GM12891 (cell line): ENCODE measurements around the gene PRKCD.
"Not testable (repeated sequence)": the region's sequence is repeated elsewhere in the genome, so short reads cannot be mapped to it uniquely, and the experiment has no call there.

Experiments used
- DNase-seq: peaks from one replicate; pipeline ENCODE4 v3.0.0; 2011; ENCODE audit warnings: low spot score; ENCODE audit not compliant: insufficient read length
- FAIRE-seq: peaks from 2 replicates; lab custom pipeline; 2011; peaks lifted over from hg19 to GRCh38; lab: Jason Lieb, UNC
- PAX5 ChIP-seq: IDR thresholded peaks from 2 replicates; pipeline ENCODE4 v1.6.1; 2011; ENCODE audit warnings: low read length, moderate library complexity, mild to moderate bottlenecking; ENCODE audit not compliant: insufficient read depth, severe bottlenecking
- POLR2A ChIP-seq: IDR thresholded peaks from 2 replicates; pipeline ENCODE4 v1.6.1; 2011; ENCODE audit warnings: low read depth, low read length, control low read depth
- POLR2AphosphoS5 ChIP-seq: IDR thresholded peaks from 2 replicates; pipeline ENCODE4 v1.6.1; 2011; ENCODE audit warnings: low read depth, low read length, control low read depth
- POU2F2 ChIP-seq: IDR thresholded peaks from 2 replicates; pipeline ENCODE4 v1.6.1; 2011; ENCODE audit warnings: low read depth, mild to moderate bottlenecking, control low read depth, low read length, moderate library complexity
- SPI1 ChIP-seq: IDR thresholded peaks from 2 replicates; pipeline ENCODE4 v1.6.1; 2011; ENCODE audit warnings: low read depth, low read length, control low read depth
- TAF1 ChIP-seq: IDR thresholded peaks from 2 replicates; pipeline ENCODE4 v1.6.1; 2011; ENCODE audit warnings: low read depth, low read length, control low read depth

The PRKCD gene

GRCh38 chr3:53147903-53148400 is 13.1 kb upstream of the PRKCD start:
- no peak for TF ChIP-seq PAX5
- FAIRE-seq = no peak
- DNase-seq = no peak

GRCh38 chr3:53149006-53149690 is 11.9 kb upstream of the PRKCD start:
- TF ChIP-seq PAX5 = no peak
- TF ChIP-seq POLR2AphosphoS5 = no peak
- TF ChIP-seq POLR2A = no peak
- TF ChIP-seq TAF1 = no peak
- TF ChIP-seq POU2F2 = no peak
- no peak for TF ChIP-seq SPI1
- DNase-seq (no peak), FAIRE-seq (no peak)

- no peak for FAIRE-seq
- no peak for DNase-seq
- TF ChIP-seq POU2F2 = no peak
- TF ChIP-seq TAF1 = no peak
- TF ChIP-seq POLR2A = no peak
- TF ChIP-seq PAX5 = no peak
- no peak for TF ChIP-seq SPI1
- TF ChIP-seq POLR2AphosphoS5 = no peak
Observed at GRCh38 chr3:53149699-53150098, 11.3 kb upstream of the PRKCD start.

- FAIRE-seq = no peak
- no peak for DNase-seq
- TF ChIP-seq POLR2A = no peak
- TF ChIP-seq TAF1 = no peak
- TF ChIP-seq POLR2AphosphoS5 = no peak
- TF ChIP-seq SPI1 = no peak
- TF ChIP-seq PAX5 = no peak
- no peak for TF ChIP-seq POU2F2
Observed at GRCh38 chr3:53150247-53151085, 10.5 kb upstream of the PRKCD start.

- not testable (repeated sequence) for FAIRE-seq, DNase-seq
Observed at GRCh38 chr3:53151086-53151438, 9.9 kb upstream of the PRKCD start.

- FAIRE-seq (no peak), DNase-seq (no peak)
- TF ChIP-seq POU2F2 = no peak
- no peak for TF ChIP-seq POLR2A
Observed at GRCh38 chr3:53151465-53151864, 9.5 kb upstream of the PRKCD start.

GRCh38 chr3:53151870-53152660 is 8.9 kb upstream of the PRKCD start:
- TF ChIP-seq SPI1 = no peak
- no peak for TF ChIP-seq POU2F2
- TF ChIP-seq POLR2AphosphoS5 = no peak
- DNase-seq (no peak), FAIRE-seq (no peak)

- no peak for TF ChIP-seq PAX5
- no peak for TF ChIP-seq TAF1
- no peak for TF ChIP-seq POU2F2
- no peak for TF ChIP-seq SPI1
- TF ChIP-seq POLR2AphosphoS5 = no peak
- no peak for TF ChIP-seq POLR2A
- FAIRE-seq (no peak), DNase-seq (no peak)
Observed at GRCh38 chr3:53153264-53153823, 7.7 kb upstream of the PRKCD start.

- DNase-seq = no peak
- no peak for FAIRE-seq
- TF ChIP-seq SPI1 (no peak), POLR2AphosphoS5 (no peak), POLR2A (no peak), POU2F2 (no peak), TAF1 (no peak), PAX5 (no peak)
Observed at GRCh38 chr3:53153980-53154379, 7.0 kb upstream of the PRKCD start.
